D721Med (cell line): Measurements from ENCODE around the gene ABHD17A.

Experiments
- DNase-seq: peaks from one replicate; pipeline ENCODE4 v3.0.0; 2011; ENCODE audit warnings: low spot score; ENCODE audit not compliant: insufficient read length
- FAIRE-seq: peaks from 2 replicates; lab custom pipeline; 2011; peaks lifted over from hg19 to GRCh38; lab: Jason Lieb, UNC
- TF ChIP-seq, protein P1 (sequence below): IDR thresholded peaks from 2 replicates; pipeline ENCODE4 v1.5.1; 2012; ENCODE audit warnings: mild to moderate bottlenecking, control low read depth; ENCODE audit not compliant: insufficient read depth; ENCODE audit errors: missing control alignments

The ABHD17A gene

DNA sequence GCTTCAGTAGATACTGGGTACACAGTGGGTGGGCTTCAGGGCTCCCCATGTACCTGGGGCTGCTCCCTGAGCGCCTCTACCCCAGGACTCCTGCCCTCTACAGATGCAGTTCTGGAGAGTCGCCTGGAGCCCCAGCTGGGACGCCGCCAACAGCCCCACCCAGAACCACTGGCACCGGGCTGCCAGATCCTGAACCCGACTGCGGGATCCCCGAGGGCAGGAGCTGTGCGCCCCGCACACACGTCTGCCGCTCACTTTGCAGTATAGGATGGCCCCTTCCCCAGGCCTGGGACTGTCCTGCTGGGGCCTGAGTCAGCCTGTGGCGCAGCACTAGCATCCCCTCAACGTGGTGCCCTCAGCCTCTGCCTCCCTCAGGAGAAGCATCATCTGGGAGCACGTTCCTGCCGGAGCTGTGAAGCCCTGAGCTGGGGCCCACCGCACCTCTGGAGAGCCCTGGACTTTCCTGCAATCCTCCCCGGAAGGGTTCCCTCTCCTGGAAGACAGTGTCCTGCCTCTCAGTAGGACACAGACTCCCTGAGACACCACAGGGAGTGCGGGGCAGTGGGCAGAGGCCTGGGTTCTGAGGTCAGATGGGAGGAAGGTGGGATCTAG lies 40.7 kb downstream of the ABHD17A start:
- no peak for DNase-seq
- no peak for FAIRE-seq
- TF ChIP-seq, protein P1, sequence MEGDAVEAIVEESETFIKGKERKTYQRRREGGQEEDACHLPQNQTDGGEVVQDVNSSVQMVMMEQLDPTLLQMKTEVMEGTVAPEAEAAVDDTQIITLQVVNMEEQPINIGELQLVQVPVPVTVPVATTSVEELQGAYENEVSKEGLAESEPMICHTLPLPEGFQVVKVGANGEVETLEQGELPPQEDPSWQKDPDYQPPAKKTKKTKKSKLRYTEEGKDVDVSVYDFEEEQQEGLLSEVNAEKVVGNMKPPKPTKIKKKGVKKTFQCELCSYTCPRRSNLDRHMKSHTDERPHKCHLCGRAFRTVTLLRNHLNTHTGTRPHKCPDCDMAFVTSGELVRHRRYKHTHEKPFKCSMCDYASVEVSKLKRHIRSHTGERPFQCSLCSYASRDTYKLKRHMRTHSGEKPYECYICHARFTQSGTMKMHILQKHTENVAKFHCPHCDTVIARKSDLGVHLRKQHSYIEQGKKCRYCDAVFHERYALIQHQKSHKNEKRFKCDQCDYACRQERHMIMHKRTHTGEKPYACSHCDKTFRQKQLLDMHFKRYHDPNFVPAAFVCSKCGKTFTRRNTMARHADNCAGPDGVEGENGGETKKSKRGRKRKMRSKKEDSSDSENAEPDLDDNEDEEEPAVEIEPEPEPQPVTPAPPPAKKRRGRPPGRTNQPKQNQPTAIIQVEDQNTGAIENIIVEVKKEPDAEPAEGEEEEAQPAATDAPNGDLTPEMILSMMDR: no peak

DNA sequence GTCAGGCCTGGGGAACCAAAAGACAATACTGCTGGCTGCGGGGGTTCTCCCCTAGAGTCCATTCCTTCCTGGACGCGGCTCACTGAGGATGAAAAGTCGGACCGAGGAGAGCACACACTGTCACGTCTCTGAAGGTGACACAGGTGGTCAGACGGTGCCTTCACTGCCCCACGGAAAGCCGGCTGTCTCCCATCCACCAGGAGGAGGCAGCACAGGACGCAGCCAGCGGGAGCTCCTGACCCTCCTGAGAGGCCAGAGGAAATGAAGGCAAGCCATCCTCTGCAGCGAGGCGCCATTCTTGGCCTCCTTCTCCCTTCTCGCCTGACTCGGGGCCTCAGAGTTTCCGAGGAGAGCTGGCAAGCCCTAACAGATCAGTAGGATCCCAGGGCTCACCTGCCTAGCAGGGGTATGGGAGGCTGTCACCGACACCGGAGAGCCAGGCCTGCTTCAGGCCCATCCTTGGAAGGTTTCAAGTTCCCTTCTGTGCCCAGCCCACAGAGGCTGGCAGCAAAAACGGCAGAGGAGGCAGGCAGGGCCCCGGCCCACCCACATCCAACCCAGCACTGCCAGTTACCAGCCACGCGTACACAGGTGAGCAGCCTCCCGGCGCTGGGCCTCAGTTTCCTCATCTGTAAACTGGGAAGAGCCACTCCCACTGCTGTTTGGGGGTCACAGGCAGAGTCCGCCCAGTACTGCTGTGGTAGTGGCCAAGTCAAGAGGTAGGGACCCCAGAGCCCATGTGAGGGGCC lies 41.5 kb downstream of the ABHD17A start:
- TF ChIP-seq, protein P1: no peak
- no peak for FAIRE-seq

DNA sequence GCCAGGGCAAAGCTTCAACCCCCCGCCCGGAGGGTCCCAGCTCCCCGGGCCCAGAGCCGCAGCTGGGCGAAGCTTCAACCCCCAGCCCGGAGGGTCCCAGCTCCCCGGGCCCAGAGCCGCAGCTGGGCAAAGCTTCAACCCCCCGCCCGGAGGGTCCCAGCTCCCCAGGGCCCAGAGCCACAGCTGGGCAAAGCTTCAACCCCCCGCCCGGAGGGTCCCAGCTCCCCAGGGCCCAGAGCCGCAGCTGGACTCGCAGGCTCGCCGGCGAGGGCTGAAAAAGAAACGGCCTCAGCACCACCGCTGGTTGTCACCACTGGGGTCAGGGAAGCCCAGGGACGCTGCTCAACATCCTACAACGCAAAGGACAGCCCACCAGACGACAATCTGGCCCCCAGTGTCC lies 42.2 kb downstream of the ABHD17A start:
- DNase-seq (no peak), FAIRE-seq (no peak)
- TF ChIP-seq, protein P1: no peak

More for the DNA sequence above, 41.5 kb downstream of the ABHD17A start:
- DNase-seq: no peak

DNA sequence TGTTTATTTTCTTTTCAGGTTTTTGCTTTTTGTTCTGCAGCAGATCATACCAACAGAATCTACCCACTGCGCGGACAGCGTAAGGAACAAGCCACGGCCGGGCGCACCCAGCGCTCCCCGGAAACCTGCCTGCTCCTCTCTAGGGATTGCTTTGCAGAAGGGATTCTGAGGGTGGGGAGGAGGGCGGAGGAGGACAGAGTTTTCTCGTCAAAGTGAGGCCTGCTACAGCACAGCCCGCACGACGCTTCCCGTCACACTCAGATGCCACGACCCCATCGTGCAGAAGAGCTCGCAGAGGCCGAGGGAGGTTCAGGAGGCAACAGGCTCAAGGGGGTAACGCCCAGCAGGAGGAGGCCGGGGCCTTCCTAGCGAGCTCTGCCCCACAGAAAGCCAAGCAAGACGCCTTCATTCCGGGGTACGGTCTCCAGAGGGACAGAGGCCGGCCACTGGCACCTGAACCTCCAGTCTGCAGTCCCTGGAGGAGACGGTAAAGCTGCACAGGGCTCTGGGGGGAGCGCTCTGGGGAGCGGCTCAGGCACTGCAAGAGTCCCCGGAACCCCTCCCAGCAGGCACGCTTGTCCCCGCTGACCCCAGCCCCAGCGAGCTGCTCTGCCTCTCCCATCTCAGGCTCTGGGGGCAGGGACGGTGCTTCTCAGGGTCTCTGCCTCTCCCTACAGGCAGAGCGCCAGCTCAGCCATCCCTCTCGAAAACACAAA lies 43.9 kb downstream of the ABHD17A start:
- TF ChIP-seq, protein P1: no peak
- FAIRE-seq: no peak

DNA sequence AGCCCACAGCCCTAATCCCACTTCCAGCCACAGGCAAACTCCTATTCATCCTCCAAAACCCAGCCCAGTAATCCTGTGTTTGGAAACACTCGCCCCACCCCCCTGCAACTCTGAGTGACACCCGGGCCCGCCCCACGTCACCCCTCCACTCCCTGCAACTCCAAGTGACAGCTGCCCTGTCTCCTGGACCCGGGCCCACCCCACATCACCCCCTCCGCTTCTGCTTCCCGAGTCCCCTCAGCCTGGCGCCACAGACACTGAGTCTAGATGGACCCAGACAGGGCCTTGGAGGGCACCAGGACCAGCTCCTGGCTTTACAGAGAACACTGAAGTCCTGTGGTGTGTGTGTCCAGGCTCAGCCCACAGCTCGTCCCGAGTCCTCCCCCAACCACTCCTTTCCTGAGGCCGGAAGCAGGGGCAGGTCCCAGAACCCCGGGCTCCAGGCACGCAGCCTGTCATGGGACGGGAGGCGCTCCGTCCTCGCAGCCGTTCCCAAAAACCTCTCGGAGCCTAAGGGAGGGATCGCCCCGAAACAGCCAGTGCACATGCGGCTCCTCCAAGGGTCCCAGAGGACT lies 44.7 kb downstream of the ABHD17A start:
- TF ChIP-seq, protein P1: no peak
- FAIRE-seq (no peak), DNase-seq (no peak)

More for the DNA sequence above, 43.9 kb downstream of the ABHD17A start:
- DNase-seq: no peak

DNA sequence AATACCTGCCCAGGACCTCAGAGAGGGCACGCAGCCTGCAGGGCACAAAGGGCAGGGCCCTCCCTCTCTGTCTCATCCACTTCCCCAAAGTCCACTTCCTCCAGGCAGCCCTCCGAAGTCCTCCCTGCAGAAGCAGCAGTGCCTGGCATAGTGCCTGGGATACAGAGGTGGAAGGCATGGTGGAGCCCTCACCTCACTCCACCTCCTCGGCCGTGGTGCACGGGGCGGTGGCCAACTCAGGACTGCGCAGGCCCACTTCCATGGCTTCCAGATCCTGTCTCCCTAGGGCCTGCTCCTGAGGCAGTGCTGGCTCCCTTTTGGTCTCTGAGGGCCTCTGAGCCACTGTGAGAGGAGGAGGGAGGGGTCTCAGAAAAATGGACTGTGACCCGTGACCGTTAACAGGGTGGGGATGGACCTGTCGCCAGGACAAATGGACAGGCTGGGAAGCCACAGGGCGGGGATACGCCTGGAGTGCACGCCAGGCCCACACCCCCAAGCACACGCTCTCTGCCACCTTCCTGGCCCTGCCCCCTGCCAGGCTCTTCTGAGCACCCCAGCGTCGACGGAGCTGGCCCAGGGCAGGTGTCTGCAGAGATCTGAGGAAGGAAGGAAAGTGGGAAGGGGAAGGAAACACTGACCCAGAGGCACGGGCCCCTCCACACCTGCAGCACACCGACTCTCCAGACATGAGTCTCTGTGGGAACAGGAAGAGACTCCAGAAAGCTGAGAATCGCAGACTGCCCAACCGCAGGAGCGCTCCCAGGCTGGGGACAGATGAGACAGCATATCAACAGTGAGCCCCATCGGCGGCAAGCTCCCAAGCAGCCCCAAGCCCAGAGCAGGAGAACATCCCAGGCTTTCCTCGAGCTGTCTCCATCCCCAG lies 45.4 kb downstream of the ABHD17A start:
- FAIRE-seq: no peak
- TF ChIP-seq, protein P1: no peak
- DNase-seq: no peak
